ENCODE measurements around the gene SLAMF9. TPM values are rescaled to one million over a fixed set of nuclear protein-coding genes. Genes with fewer than 3 reads are reported as not detected.

The SLAMF9 gene
- total and polyA plus RNA-seq, 2 experiments from 2014 or later, result not detected

GRCh38 chr1:159981351-159982055, 27.5 kb upstream of the SLAMF9 start:
- Histone ChIP-seq H3K36me3 (no peaks in the 10 kb centered on the region), H3K27ac (no peak overlapping the region), H3K9me3 (ENCODE audit: low read depth) (no peaks in the 10 kb centered on the region), H3K27me3 (peaks cover 24% of the 10 kb centered on the region), H3K4me1 (ENCODE audit: low read depth) (no peaks in the 10 kb centered on the region), H3K4me3 (no peak overlapping the region)
- no peak for DNase-seq (ENCODE audit: low read depth in 1 of 2, low spot score in 1 of 2)
- TF ChIP-seq CTCF (IDR thresholded peaks at IDR 0.05; ENCODE audit: low read depth, low read length), result no peak

- Histone ChIP-seq H3K27ac (no peak overlapping the region), H3K9me3 (ENCODE audit: low read depth) (no peaks in the 10 kb centered on the region), H3K4me1 (ENCODE audit: low read depth) (no peaks in the 10 kb centered on the region), H3K36me3 (no peaks in the 10 kb centered on the region), H3K4me3 (no peak overlapping the region), H3K27me3 (peaks cover 24% of the 10 kb centered on the region)
- DNase-seq (ENCODE audit: low read depth in 1 of 2, low spot score in 1 of 2), result no peak
- no peak for TF ChIP-seq CTCF (IDR thresholded peaks at IDR 0.05; ENCODE audit: low read depth, low read length)
These were observed 26.7 kb upstream of the SLAMF9 start for GRCh38 chr1:159980786-159981185.

GRCh38 chr1:159980076-159980475, 26.0 kb upstream of the SLAMF9 start:
- H3K36me3 ChIP-seq, result no peaks in the 10 kb centered on the region
- H3K9me3 ChIP-seq (ENCODE audit: low read depth), result no peaks in the 10 kb centered on the region
- no peak for DNase-seq (ENCODE audit: low read depth in 1 of 2, low spot score in 1 of 2)
- no peak overlapping the region for H3K4me3 ChIP-seq
- peaks cover 30% of the 10 kb centered on the region for H3K27me3 ChIP-seq
- no peak for TF ChIP-seq CTCF (IDR thresholded peaks at IDR 0.05; ENCODE audit: low read depth, low read length)
- no peaks in the 10 kb centered on the region for H3K4me1 ChIP-seq (ENCODE audit: low read depth)
- no peak overlapping the region for H3K27ac ChIP-seq

GRCh38 chr1:159979257-159979656, 25.2 kb upstream of the SLAMF9 start:
- no peak for DNase-seq (ENCODE audit: low read depth in 1 of 2, low spot score in 1 of 2)
- H3K9me3 ChIP-seq (ENCODE audit: low read depth), result no peaks in the 10 kb centered on the region
- no peak overlapping the region for H3K4me3 ChIP-seq
- no peak for TF ChIP-seq CTCF (IDR thresholded peaks at IDR 0.05; ENCODE audit: low read depth, low read length)
- no peak overlapping the region for H3K27ac ChIP-seq
- no peaks in the 10 kb centered on the region for H3K4me1 ChIP-seq (ENCODE audit: low read depth)
- H3K36me3 ChIP-seq, result no peaks in the 10 kb centered on the region
- peaks cover 33% of the 10 kb centered on the region for H3K27me3 ChIP-seq

DNA sequence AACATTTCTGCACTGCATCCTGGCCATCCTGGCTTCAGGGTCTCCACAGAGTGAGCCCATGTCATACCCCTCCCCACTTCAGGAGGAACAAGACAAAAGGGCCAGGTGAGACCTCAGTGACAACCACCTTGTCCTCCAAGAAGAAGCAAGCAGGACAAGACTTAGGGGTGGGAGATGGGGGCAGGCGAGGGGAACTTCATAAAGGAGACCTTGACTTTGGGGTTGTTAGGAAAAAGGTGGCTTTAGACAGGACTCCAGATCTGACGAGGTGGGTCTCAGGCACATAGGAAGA, 24.0 kb upstream of the SLAMF9 start:
- no peak overlapping the region for H3K27ac ChIP-seq
- H3K4me1 ChIP-seq (ENCODE audit: low read depth), result no peaks in the 10 kb centered on the region
- H3K9me3 ChIP-seq (ENCODE audit: low read depth), result no peaks in the 10 kb centered on the region
- no peaks in the 10 kb centered on the region for H3K36me3 ChIP-seq
- H3K4me3 ChIP-seq, result no peak overlapping the region
- H3K27me3 ChIP-seq, result peaks cover 28% of the 10 kb centered on the region
- no peak for DNase-seq (ENCODE audit: low read depth in 1 of 2, low spot score in 1 of 2)
- TF ChIP-seq CTCF (IDR thresholded peaks at IDR 0.05; ENCODE audit: low read depth, low read length), result no peak

Measured in cardiac muscle cell (in vitro differentiated cells and primary cell).